HG03520 (cell line): ENCODE measurements around the gene EDN1.
"Not testable (repeated sequence)": the region's sequence is repeated elsewhere in the genome, so short reads cannot be mapped to it uniquely, and the experiment has no call there.

Experiments
- ATAC-seq: cut with Tn5 transposase; IDR thresholded peaks from one replicate; pipeline ENCODE4 v1.9.1; 2021; ENCODE audit warnings: mild to moderate bottlenecking, moderate library complexity; ENCODE audit not compliant: unreplicated experiment

Gene EDN1

DNA sequence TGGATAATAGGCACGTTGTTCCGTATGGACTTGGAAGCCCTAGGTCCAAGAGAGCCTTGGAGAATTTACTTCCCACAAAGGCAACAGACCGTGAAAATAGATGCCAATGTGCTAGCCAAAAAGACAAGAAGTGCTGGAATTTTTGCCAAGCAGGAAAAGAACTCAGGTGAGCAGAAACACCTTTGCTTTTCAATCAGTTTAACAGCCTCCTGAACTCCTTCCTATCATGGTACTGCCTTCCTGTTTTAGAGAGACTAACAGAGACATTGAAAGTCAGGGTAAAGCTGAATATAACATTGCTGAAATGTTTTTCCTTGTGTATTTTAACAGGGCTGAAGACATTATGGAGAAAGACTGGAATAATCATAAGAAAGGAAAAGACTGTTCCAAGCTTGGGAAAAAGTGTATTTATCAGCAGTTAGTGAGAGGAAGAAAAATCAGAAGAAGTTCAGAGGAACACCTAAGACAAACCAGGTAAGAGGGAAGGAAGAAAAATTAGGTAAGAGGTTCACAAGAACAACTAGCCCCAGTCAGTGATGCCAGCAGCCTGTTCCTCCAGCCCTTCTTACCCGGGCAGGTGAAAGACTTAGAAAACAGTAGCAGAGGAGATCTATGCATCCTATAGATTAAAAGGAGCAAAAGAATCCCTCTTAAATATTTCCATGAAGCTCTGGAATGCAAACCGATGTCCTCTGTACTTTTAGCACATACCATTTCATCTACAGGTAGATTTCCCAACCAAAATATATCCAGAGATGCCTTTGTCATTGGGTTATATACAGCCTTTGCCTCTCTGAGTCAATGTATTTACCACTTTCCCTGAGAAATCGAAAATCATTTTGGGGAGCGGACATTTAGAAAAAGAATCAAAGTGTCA lies 4.0 kb downstream of the EDN1 start:
- no peak for ATAC-seq

DNA sequence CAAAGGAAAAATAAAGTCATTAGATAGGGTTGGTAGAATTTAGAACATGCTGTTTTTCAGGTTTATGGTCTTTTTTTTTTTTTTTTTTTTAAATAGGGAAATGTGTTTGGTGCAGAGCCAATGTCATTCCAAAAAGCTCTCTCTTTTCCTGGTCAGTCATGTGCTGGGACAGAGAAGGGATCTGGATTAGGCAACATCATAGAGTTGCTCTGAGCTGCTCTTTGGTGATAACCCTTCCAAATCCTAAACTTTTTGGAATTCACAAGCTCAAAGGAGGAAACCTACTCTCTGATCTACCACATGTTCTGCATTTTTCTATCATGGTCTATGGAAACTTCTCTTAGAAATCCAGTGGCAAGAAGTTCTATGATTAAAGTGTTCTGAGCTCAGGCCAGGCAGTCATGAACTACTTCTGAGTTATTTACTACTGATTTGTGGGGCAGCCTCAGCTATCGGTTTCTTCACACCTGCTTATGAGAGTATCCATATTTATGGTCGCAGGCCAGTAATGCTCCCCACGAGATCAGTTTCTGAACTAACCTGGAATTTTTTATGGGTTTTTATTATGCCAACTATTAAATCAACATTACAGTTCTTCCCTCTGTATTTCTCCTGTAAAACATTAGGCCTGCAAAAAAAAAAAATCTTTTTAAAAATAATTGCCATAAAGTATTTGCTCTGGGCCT lies 4.8 kb downstream of the EDN1 start:
- ATAC-seq = no peak

DNA sequence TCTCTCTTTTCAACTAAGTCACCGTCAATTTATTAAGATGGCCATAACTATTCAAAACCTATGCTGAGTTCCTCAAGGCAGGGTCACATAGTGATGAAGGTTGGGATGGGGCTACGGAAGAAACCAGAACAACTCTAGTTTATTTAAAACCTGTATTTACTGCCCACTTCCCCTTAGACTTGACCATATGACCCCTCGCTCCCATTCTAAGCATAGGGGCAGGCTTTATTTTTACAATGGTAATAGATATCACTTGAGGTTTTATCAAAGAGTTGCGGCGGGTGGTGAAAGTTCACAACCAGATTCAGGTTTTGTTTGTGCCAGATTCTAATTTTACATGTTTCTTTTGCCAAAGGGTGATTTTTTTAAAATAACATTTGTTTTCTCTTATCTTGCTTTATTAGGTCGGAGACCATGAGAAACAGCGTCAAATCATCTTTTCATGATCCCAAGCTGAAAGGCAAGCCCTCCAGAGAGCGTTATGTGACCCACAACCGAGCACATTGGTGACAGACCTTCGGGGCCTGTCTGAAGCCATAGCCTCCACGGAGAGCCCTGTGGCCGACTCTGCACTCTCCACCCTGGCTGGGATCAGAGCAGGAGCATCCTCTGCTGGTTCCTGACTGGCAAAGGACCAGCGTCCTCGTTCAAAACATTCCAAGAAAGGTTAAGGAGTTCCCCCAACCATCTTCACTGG lies 5.5 kb downstream of the EDN1 start:
- no peak for ATAC-seq

DNA sequence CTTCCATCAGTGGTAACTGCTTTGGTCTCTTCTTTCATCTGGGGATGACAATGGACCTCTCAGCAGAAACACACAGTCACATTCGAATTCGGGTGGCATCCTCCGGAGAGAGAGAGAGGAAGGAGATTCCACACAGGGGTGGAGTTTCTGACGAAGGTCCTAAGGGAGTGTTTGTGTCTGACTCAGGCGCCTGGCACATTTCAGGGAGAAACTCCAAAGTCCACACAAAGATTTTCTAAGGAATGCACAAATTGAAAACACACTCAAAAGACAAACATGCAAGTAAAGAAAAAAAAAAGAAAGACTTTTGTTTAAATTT lies 6.1 kb downstream of the EDN1 start:
- no peak for ATAC-seq

DNA sequence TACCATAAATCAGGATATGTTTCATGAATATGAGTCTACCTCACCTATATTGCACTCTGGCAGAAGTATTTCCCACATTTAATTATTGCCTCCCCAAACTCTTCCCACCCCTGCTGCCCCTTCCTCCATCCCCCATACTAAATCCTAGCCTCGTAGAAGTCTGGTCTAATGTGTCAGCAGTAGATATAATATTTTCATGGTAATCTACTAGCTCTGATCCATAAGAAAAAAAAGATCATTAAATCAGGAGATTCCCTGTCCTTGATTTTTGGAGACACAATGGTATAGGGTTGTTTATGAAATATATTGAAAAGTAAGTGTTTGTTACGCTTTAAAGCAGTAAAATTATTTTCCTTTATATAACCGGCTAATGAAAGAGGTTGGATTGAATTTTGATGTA lies 6.4 kb downstream of the EDN1 start:
- no peak for ATAC-seq

DNA sequence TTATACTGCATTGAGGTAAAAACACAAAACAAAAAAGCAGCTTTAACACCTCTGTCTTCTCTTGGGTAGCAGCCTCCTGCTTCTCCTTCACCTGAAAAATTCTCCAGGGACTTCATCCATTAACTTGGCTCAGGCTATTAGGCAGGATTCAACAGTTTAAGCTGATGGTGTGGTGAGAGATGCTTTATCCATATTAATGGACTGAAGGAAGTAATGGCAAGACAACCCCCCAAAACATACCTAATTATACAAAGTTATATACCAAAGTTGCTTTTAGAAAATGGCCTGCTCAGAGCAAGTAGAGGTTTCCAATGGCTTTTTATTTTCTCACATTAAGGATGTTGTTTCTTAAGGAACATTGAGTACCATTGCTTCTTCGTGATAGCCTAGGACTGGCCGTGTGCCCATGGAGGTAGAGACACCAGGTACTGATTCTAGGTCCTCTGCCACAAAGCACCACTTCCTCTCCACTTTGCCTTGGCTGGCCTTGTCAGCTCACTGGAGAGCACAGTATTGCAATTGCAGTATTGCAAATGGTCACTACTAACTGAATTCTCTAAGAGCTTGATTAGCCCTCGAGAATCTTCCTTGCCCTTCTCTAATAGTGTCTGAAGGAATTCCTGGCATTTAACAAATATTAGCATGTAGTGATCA lies 7.3 kb downstream of the EDN1 start:
- ATAC-seq = no peak

DNA sequence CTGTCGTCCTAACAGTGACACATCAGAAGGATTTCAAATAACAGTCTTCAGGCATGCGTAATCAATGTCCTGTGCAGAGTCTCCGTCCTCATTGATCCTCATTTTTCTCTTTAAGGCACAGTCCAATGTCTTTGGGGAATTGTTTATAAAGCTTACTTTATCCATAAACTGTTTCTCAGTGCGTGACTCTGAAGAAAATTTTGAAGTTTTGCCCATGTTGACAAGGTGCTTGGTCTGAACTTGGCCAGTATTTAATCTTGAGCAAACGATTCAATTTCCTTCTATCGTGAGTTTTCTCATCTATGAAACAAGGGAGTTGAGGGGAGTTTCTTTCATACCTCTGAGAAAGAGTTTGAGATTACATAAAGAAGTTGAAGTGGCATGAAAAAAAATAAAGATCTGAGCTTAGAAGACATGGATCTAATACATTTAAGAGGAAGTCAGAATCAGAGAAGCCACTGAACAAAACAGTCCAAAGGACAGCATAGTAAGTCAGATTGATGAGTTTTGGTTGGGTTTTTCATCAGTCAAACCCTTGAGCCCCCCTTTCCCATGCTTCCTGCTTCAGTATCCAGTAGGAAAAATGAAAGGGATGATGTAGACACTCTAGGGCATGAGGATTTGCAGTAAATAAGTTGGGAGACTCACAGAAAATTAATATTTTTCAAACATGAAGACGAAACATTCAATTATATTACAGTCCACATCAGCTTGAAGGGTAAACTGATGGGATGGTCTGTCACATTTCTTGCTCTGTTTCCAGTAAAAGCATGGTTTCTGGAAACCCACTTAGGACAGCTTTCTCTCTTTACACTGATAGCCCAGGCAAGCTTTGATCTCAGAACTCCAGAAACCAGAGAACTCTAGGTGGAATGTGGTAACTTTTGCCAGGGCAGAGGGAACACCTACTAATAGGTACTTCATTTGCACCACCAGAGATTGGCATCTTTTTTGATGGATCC lies 8.1 kb downstream of the EDN1 start:
- no peak for ATAC-seq

DNA sequence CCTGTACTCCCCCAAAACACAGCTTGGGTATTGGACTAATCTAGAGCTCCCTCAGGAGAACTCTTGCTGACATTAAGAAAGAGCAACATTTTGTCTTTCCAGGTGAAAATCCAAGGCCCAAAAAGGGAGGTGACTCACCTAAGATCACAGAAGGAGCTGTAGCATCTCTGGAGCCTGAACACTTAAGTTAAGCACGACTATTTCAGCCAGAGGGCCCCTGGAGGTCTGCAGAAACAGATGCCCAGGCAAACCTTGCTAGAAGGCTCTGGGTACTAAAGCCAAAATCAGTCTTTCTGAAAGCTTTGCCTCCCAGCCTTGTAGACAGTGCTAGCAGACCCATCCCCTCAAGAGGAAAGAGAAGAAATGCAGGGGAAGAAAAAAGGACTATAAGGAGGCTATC lies 8.8 kb downstream of the EDN1 start:
- ATAC-seq = no peak

DNA sequence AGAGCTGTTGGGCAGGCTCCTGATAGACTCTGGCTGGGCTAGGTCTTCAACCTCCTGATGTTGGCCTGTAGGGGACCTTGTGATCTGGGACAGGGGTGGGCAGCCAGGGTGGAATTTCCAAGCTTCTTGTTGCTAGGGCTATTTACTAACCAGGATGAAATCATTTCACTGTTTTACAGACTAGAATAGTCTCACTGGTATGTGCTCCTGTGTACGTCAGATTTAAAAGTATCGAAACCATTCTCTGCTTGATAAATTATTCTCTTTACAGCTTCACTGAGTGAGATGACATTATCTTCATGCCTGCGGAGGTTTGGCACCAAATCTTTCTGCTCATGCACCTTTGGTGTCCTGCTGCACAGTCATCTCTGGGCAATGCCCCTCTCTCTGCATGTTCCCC lies 10.9 kb downstream of the EDN1 start:
- no peak for ATAC-seq

DNA sequence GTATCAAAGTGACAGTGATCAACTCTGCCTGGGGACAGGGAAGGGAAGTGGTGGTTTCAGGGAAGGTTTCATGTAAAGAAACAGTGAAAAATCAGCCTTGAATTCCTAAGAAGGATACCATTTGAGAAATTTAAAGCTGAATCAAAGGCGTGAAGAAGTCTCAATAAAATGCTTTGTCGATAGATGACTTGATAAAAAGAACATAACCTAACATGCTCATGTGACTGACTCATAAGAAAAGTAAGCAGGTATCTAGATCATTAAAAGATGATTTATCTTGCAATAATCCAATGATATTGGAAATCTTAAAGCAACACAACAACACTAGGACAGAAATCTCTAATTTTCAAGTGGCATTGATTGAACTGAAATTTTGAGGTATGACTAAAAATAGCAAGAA lies 14.3 kb downstream of the EDN1 start:
- ATAC-seq = no peak

DNA sequence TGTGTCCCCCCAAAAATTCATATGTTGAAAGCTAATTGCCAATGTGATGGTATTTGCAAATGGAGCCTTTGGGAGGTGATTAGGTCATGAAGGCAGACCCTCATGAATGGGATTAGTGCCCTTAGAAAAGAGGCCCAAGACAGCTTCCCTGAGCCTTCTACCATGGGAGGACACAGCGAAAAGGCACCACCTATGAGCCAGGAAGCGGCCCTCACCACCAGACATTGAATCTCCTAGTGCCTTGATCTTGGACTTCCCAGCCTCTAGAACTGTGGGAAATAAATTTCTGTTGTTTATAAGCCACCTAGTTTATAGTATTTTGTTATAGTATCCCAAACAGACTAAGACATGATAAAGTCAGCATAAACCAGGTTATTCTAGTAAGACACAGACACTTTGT lies 18.9 kb downstream of the EDN1 start:
- no peak for ATAC-seq

DNA sequence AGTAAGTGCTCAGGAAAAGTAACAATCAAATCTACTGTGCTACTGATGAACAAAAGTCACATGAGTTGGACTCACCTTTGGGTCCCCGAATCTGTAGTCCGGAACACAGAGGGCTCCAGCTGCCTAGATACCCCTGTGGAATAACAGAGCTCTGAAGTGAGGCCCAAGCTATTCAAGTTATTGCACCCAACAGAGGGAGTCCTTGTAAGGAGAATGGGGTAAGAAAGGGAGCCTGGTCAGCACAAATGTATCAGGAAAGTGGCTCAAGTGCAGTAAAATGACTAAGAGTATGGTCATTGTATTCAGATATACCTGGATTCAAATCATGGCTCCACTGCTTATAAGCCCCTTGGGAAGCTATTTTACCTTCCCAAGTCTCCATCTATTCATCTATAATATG lies 20.9 kb downstream of the EDN1 start:
- no peak for ATAC-seq

DNA sequence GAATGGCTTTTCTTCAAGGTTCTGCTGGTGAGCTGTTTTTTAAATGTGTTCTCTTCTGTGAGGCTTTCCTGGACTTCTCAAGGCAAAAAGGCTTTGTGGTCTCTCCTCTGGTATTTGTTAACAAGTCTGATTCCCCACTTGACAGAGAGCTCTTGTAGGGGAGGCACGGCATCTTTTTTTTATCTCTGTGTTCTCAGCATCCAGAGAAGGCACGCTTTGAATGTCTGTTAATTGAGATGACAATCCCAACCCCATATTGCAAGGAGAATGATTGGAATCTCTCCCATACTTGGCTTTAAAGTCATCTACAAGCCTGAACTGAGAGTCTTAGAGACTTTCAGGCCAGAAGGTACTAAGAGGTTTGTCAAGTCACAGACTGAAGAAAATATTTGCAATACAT lies 22.6 kb downstream of the EDN1 start:
- no peak for ATAC-seq

DNA sequence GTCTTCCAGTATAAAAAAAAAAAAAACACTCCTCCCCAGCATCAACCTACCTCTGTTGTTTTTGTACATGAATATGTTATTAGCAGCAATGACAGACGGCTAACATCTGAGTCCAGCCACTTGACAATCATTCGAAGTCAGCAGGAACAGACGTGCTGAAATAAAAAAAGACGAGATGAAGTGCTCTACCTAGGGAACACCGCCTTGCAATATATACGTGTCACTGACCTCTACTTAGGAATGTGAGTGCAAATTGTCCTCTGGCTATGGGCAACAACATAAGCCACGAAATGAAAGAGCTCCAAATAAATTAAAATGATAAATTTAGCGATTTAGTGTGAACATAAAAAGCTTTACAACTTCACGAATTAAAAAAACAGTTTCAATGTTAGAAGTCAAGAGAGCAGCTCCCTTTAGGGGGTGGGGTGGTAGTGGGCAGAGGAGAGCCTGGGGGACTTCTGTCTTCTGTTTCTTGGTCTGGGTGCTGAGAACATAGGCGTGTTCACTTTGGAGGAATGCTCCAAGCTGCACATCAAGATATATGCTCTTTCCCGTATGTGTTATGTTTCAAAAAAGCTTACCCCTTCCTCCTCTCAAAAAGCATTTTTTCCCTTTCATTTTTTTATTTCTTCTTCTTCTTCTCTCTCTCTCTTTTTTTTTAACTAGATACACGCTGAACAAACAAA lies 23.3 kb downstream of the EDN1 start:
- ATAC-seq = no peak

DNA sequence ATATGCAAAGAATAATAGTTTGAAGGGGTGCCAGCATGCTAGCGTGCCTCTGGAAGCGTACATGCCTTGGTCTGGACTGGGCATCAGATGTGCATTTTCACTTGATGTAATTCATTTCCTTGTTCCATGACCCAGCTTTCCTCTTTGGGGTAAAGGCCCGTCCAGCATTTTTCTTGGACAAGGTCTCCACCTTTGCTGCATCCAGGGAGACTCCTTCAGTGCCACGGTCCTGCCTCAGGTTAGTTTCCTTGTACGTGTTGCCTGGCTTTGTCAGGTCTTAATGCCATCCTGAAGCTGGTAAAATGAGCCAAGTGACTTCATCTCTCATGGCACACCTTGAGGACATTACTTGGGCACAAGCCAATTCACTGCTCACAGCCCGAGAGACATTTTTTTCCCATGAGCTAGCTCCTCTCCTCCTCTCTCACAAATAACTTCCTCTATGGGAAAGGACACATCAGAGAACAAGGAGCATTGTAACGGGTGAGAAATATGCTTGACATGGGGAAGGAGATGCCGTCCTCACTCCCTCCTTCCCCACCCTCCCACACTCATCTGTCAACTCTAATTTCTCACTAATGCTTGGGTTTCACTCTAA lies 23.9 kb downstream of the EDN1 start:
- ATAC-seq = no peak

DNA sequence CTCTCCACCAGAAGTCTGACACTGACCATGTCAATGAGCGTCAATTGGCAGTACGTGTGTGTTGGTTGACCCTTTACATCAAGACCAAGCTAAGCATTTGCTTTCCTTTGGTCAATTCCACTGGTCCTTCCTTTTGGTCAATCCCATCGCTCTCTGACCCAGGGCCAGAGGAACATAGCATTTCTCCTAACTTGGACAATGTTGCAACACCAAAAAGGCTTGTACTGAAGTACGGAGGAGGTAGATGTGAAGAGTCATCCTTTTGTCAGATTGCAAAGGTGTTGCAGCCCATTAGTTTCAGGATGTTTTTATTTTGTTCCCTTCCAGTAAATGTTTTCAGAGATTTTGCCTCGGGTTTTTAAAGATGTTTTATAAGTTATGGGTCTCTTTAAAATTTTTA lies 24.6 kb downstream of the EDN1 start:
- ATAC-seq = no peak

DNA sequence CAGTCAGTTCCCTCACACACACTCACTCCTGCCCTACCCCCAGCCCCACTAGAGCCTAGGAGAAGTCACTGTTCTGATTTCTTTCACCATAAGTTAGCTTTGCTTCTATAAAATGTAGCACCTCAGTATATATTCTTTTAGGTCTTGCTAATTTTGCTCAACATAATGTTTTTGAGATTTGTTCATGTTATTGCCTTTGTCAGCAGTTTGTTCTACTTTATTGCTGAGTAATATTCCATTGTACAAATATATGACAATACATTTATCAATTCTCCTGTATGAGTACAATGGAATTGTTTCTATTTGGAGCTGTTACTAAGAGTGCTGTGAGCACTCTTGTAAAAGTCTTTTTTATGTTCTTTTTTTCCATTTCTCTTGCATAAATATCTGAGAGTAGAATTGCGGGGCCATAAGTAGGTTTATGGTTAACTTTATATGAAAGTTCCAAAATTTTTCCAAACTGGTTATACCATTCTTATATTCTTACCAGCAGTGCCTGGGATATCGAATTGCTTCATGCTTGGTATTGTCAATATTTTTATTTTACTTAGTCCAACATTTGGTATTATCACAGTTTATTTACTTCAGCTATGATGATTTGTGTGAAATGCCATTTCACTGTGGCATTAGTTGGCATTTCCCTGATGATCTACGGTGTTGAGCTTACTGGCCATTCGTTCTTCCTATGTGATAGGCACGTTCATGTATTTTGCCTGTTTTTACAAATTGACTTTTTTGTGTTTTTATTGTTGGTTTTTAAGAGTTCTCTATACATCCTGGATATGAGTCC lies 25.3 kb downstream of the EDN1 start:
- no peak for ATAC-seq

DNA sequence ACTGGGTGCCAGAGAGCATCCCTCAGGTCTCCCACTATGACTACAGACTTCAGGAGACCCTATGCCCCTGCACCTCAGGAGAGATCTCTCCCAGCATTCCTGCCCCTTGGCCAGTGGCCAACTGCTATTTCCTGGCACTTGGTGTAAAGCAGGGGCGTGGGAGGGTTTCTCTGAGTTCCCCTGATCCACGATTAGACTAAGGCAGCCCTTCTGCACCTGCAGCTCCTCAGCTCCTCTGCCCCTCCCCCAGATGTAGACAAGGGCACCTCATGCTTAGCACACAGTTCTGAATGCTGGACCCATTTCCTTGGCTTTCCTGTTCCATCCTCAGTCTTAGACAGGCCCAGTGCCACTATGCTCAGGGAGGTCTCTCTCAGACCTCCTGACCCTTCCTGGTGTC lies 28.6 kb downstream of the EDN1 start:
- ATAC-seq = no peak

DNA sequence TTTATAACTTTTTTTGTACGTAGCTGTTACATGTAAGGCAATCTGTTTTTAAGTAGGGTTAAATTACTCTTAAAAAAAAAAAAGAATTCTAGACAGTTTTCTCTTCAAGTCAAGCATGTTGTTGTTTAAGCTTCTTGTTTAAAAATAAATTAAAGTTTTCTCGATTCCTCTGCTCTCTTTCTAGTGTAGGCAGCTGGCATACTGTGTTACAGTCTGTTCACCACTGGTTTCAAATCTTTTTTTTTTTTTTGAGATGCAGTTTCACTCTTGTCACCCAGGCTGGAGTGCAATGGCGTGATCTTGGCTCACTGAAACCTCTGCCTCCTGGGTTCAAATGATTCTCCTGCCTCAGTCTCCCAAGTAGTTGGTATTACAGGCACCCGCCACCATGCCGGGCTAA lies 29.9 kb downstream of the EDN1 start:
- ATAC-seq = not testable (repeated sequence)
